Stomach (tissue), 9 donors: ENCODE data around the gene PTPRC. TPM values are rescaled to one million over a fixed set of nuclear protein-coding genes. Genes with fewer than 3 reads are reported as not detected.

Experiments
- DNase-seq, 2 donors: peaks; one replicate each; pipeline versions ENCODE4 v3.0.0 to v3.0.0-alpha.2; 2013 to 2019
- H3K27ac ChIP-seq, 5 donors: fragments of 200-600 bp in 4 of 5; sonication (generic) in 4 of 5; one replicate each; pipeline ENCODE4 v1.5.1; 2013 to 2019; ENCODE audit warnings: mild to moderate bottlenecking in 1 of 5, moderate library complexity in 1 of 5
- H3K27me3 ChIP-seq, 3 donors: fragments of 200-600 bp; sonication (generic); one replicate each; pipeline ENCODE4 v1.5.1; 2017 to 2019; ENCODE audit warnings: mixed run types in 1 of 3
- H3K36me3 ChIP-seq, 4 donors: fragments of 200-600 bp; sonication (generic); 1 replicate in 3 of 4; 2 replicates in 1 of 4; pipeline ENCODE4 v1.5.1; 2016 to 2019
- H3K4me1 ChIP-seq, 4 donors: fragments of 200-600 bp; sonication (generic); one replicate each; pipeline ENCODE4 v1.5.1; 2016 to 2019
- H3K4me3 ChIP-seq, 4 donors: fragments of 200-600 bp; sonication (generic) in 3 of 4; one replicate each; pipeline ENCODE4 v1.5.1; 2016 to 2019; ENCODE audit warnings: mild to moderate bottlenecking in 1 of 4
- H3K9me3 ChIP-seq, 4 donors: fragments of 200-600 bp; sonication (generic); one replicate each; pipeline ENCODE4 v1.5.1; 2016 to 2019
- CTCF ChIP-seq, 7 experiments: fragments of 450-650 bp in 4 of 7; fragments of 200-600 bp in 3 of 7; sonication (generic) in 3 of 7; IDR thresholded peaks; one replicate each; pipeline ENCODE4 v1.5.1; 2016 to 2019; ENCODE audit warnings: antibody characterized with exemption in 7 of 7, control low read depth in 2 of 7, mild to moderate bottlenecking in 1 of 7
- EP300 ChIP-seq: sonication (generic); formaldehyde crosslinking; IDR thresholded peaks from one replicate; pipeline ENCODE4 v1.6.1; 2017; ENCODE audit warnings: antibody characterized with exemption
- POLR2A ChIP-seq, 4 donors: fragments of 450-650 bp; IDR thresholded peaks; one replicate each; pipeline ENCODE4 v1.6.1; 2016; ENCODE audit warnings: antibody characterized with exemption in 4 of 4, control low read depth in 2 of 4, mild to moderate bottlenecking in 1 of 4, moderate library complexity in 1 of 4
- POLR2AphosphoS5 ChIP-seq, 3 donors: sonication (generic); formaldehyde crosslinking; IDR thresholded peaks; one replicate each; pipeline ENCODE4 v1.6.1; 2016; ENCODE audit warnings: antibody characterized with exemption in 3 of 3
- WGBS, 5 donors: extraction: QIAGEN DNeasy Blood & Tissue Kit in 3 of 5; methylation state at CpG; one replicate each; pipeline versions ENCODE4 v1.1.5 to v1.1.7; 2013 to 2018; 5-methylcytosine and 5-hydroxymethylcytosine counted together
- intact Hi-C: fragments of 100-400 bp; cut with DNase I; formaldehyde crosslinking; loops from one replicate; pipeline ENCODE4 v1.15.1; 2023; ENCODE audit warnings: low total_unique reads
- polyA plus RNA-seq, 3 donors: library from polyadenylated mRNA; stranded (reverse); fragments of 200-250 nt; gene quantifications; one replicate each; pipeline ENCODE4 v1.2.3, GENCODE V29; 2013
- total RNA-seq, 5 donors: library from RNA; depleted of rRNA; stranded (reverse); fragments of >200 nt; gene quantifications; one replicate each; pipeline versions ENCODE4 v1.1.0 to v1.2.3, GENCODE V29; 2014 to 2016
- donor health status: healthy with polysubstance abuse.
- donor health status: Bipolar disorder and iron deficiency.
- donor health status: healthy.

Gene PTPRC
- total and polyA plus RNA-seq, 8 donors, result 0.58 to 50.9 (median 15.2) TPM

- no peak for DNase-seq
- TF ChIP-seq EP300, result no peak
- TF ChIP-seq POLR2AphosphoS5 (IDR thresholded peaks at IDR 0.05), result no peak
- TF ChIP-seq CTCF (IDR thresholded peaks at IDR 0.05), result no peak
- 84 to 91% (median 90%) methylated on average over 2 of the region's 2 CpGs for WGBS, 5 donors
- intact Hi-C loops, result no loop called here
- Histone ChIP-seq H3K4me1 (no peaks in the 10 kb centered on the region), H3K36me3 (no peaks in the 10 kb centered on the region), H3K4me3 (no peak overlapping the region), H3K27ac (no peak overlapping the region), H3K27me3 (no peaks in the 10 kb centered on the region), H3K9me3 (no peaks in the 10 kb centered on the region)
These were observed 92.1 kb downstream of the PTPRC start for GRCh38 chr1:198730952-198731351.

GRCh38 chr1:198734323-198735008 lies 95.6 kb downstream of the PTPRC start:
- H3K9me3 ChIP-seq, result peaks cover 0 to 6% (median 2%) of the 10 kb centered on the region in 4 donors
- intact Hi-C loops, result no loop called here
- TF ChIP-seq POLR2A (IDR thresholded peaks at IDR 0.05), result no peak
- no peak for TF ChIP-seq EP300
- no peak for TF ChIP-seq CTCF (IDR thresholded peaks at IDR 0.05)
- no peak for TF ChIP-seq POLR2AphosphoS5 (IDR thresholded peaks at IDR 0.05)
- no peaks in the 10 kb centered on the region for H3K4me1 ChIP-seq
- H3K27ac ChIP-seq, result no peak overlapping the region
- H3K36me3 ChIP-seq, result no peaks in the 10 kb centered on the region
- no peak overlapping the region for H3K4me3 ChIP-seq
- H3K27me3 ChIP-seq, result no peaks in the 10 kb centered on the region
- DNase-seq, result no peak
- WGBS, 5 donors, result 31 to 48% (median 38%) methylated on average over 2 of the region's 2 CpGs

- no peaks in the 10 kb centered on the region for H3K27me3 ChIP-seq
These were observed 102.9 kb downstream of the PTPRC start for GRCh38 chr1:198741744-198742143.

GRCh38 chr1:198747127-198747526 lies 108.3 kb downstream of the PTPRC start:
- TF ChIP-seq CTCF (IDR thresholded peaks at IDR 0.05) (no peak), EP300 (no peak), POLR2A (IDR thresholded peaks at IDR 0.05) (no peak), POLR2AphosphoS5 (IDR thresholded peaks at IDR 0.05) (no peak)
- Histone ChIP-seq H3K9me3 (no peaks in the 10 kb centered on the region), H3K4me3 (no peak overlapping the region), H3K4me1 (no peaks in the 10 kb centered on the region), H3K36me3 (peaks cover 0 to 7% (median 0%) of the 10 kb centered on the region in 4 donors), H3K27ac (no peak overlapping the region), H3K27me3 (no peaks in the 10 kb centered on the region)
- intact Hi-C loops, result no loop called here
- 80 to 93% (median 84%) methylated on average over 2 of the region's 2 CpGs for WGBS, 5 donors
- DNase-seq, result no peak

More at GRCh38 chr1:198741744-198742143, 102.9 kb downstream of the PTPRC start:
- DNase-seq, result no peak
- peaks cover 0 to 6% (median 2%) of the 10 kb centered on the region in 4 donors for H3K9me3 ChIP-seq
- WGBS, 5 donors, result 34 to 59% (median 54%) methylated on average over 3 of the region's 3 CpGs
- no peaks in the 10 kb centered on the region for H3K4me1 ChIP-seq
- TF ChIP-seq POLR2A (IDR thresholded peaks at IDR 0.05) (no peak), EP300 (no peak), CTCF (IDR thresholded peaks at IDR 0.05) (no peak), POLR2AphosphoS5 (IDR thresholded peaks at IDR 0.05) (no peak)
- H3K27ac ChIP-seq, result no peak overlapping the region
- intact Hi-C loops, result no loop called here
- H3K4me3 ChIP-seq, result no peak overlapping the region
- H3K36me3 ChIP-seq, result no peaks in the 10 kb centered on the region
